ENCODE results near the gene ADGRV1.

DNA sequence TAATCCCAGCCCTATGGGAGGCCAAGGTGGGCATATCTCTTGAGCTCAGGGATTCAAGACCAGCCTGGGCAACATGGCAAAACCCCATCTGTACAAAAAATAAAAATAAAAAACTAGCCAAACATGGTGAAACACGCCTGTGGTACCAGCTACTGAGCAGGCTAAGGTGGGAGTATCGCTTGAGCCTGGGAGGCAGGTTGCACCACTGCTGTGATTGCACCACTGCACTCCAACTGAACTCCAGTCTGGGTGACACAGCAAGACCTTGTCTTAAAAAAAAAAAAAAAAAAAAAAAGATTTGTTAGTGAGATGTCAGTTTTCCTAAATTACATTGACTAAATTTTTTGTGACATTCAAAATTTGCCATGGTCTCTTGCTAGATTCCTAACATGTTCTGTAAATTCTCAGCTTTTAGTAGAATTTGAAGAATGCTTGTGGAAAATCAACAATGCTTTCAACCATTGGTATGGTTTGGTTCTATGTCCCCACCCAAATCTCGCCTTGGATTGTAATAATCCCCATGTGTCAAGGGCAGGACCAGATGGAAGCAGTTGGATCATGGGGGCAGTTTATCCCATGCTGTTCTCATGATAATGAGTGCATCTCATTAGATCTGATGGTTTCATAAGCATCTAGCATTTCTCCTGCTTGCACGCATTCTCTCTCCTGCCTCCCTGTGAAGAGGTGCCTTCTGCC is 588.5 kb downstream of the ADGRV1 start:
- TF ChIP-seq, protein P1, sequence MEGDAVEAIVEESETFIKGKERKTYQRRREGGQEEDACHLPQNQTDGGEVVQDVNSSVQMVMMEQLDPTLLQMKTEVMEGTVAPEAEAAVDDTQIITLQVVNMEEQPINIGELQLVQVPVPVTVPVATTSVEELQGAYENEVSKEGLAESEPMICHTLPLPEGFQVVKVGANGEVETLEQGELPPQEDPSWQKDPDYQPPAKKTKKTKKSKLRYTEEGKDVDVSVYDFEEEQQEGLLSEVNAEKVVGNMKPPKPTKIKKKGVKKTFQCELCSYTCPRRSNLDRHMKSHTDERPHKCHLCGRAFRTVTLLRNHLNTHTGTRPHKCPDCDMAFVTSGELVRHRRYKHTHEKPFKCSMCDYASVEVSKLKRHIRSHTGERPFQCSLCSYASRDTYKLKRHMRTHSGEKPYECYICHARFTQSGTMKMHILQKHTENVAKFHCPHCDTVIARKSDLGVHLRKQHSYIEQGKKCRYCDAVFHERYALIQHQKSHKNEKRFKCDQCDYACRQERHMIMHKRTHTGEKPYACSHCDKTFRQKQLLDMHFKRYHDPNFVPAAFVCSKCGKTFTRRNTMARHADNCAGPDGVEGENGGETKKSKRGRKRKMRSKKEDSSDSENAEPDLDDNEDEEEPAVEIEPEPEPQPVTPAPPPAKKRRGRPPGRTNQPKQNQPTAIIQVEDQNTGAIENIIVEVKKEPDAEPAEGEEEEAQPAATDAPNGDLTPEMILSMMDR (IDR thresholded peaks at IDR 0.05) = no peak
- no peak for TF ChIP-seq CHD4 (IDR thresholded peaks at IDR 0.05; ENCODE audit: borderline replicate concordance)
